ENCODE results near the gene PCSK4. TPM values are rescaled to one million over a fixed set of nuclear protein-coding genes. Genes with fewer than 3 reads are reported as not detected.
A peak's percentile ranks its signal among the peaks of the same experiment; 100 is the strongest.

The PCSK4 gene
- total and polyA plus RNA-seq, 2 of the 13 experiments (the other 11 are each of a cell fraction or from before 2014, with no cell fraction given) = 2.0 to 2.7 TPM

DNA sequence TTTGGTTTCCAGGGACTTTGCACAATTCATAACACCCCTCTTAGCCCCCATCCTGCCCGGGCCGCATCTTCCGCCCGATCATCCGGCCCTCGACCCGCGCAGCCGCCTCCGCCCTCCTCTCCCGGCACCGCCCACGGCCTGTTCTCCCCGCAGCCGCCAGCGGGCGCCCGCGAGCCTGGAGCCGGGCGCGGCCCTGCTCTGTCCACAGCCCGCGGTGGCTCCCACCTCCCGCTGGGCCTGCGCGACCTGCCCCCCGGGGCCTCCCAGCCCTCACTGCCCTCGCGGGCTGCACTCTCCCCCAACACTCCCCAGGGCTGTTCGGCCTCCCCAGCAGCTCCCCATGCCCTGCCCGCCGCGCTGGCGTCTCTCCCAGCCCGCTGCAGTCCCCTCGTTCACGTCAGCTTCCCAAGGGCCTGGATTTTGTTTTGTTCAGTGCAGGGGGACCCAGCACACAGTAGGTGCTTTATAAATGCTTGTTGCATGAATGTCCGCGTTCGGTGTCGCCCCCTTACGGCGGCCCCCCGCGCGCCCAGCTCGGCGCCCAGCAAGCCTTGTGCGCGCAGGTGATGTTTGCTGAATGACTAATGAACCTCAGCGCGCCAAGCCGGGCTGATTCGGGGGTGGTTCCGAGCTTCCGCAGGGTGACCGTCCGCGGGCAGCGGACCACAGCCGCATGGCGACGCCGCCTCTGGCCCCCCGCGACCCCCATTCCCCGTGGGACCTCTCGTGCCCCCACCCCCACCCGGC lies 44.8 kb downstream of the PCSK4 start (continued):
- TF ChIP-seq POGK (CRISPR knock-in tag; conservative IDR thresholded peaks at IDR 0.05) (0 out of 2 replicates have a peak, but pooled peaks have one; percentile 46), ZNF292 (CRISPR knock-in tag; IDR thresholded peaks at IDR 0.05; ENCODE audit: borderline replicate concordance, low read depth) (no peak), IRF1 (CRISPR knock-in tag; IDR thresholded peaks at IDR 0.05; ENCODE audit: low read depth) (no peak), MXD4 (CRISPR knock-in tag; IDR thresholded peaks at IDR 0.05) (no peak), ZNF367 (CRISPR knock-in tag; IDR thresholded peaks at IDR 0.05; ENCODE audit: borderline replicate concordance) (no peak), ZNF776 (CRISPR knock-in tag; IDR thresholded peaks at IDR 0.05) (no peak), SIX4 (CRISPR knock-in tag; IDR thresholded peaks at IDR 0.05) (no peak), ZNF558 (CRISPR knock-in tag; IDR thresholded peaks at IDR 0.05; ENCODE audit: borderline replicate concordance) (no peak), SNAPC2 (CRISPR knock-in tag; IDR thresholded peaks at IDR 0.05) (no peak), ZIK1 (CRISPR knock-in tag; IDR thresholded peaks at IDR 0.05; ENCODE audit: borderline replicate concordance, low read depth) (0 out of 2 replicates have a peak, but pooled peaks have one; percentile 35), KDM3A (CRISPR knock-in tag; IDR thresholded peaks at IDR 0.05; ENCODE audit: low read depth) (no peak), TEAD2 (CRISPR knock-in tag; IDR thresholded peaks at IDR 0.05) (no peak), SRSF9 (IDR thresholded peaks at IDR 0.05; ENCODE audit: borderline replicate concordance, insufficient read depth, low read depth, low read length, poor library complexity, severe bottlenecking) (no peak), TRAFD1 (CRISPR knock-in tag; IDR thresholded peaks at IDR 0.05; ENCODE audit: borderline replicate concordance) (no peak), XRCC5 (optimal IDR thresholded peaks at IDR 0.05; ENCODE audit: low read length) (peak; percentile 81), ZNF577 (CRISPR knock-in tag; IDR thresholded peaks at IDR 0.05; ENCODE audit: borderline replicate concordance, low read depth) (no peak), GATA4 (IDR thresholded peaks at IDR 0.05; ENCODE audit: borderline replicate concordance, low read depth) (no peak), ZSCAN22 (CRISPR knock-in tag; IDR thresholded peaks at IDR 0.05) (no peak), ZNF3 (CRISPR knock-in tag; IDR thresholded peaks at IDR 0.05) (peak; percentile 99)
- TF ChIP-seq, protein P1, sequence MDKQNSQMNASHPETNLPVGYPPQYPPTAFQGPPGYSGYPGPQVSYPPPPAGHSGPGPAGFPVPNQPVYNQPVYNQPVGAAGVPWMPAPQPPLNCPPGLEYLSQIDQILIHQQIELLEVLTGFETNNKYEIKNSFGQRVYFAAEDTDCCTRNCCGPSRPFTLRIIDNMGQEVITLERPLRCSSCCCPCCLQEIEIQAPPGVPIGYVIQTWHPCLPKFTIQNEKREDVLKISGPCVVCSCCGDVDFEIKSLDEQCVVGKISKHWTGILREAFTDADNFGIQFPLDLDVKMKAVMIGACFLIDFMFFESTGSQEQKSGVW (CRISPR knock-in tag; IDR thresholded peaks at IDR 0.05; ENCODE audit: borderline replicate concordance) = no peak
- TF ChIP-seq, protein P2, sequence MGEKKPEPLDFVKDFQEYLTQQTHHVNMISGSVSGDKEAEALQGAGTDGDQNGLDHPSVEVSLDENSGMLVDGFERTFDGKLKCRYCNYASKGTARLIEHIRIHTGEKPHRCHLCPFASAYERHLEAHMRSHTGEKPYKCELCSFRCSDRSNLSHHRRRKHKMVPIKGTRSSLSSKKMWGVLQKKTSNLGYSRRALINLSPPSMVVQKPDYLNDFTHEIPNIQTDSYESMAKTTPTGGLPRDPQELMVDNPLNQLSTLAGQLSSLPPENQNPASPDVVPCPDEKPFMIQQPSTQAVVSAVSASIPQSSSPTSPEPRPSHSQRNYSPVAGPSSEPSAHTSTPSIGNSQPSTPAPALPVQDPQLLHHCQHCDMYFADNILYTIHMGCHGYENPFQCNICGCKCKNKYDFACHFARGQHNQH (CRISPR knock-in tag; IDR thresholded peaks at IDR 0.05) = peak; percentile 20; the same call in 1 of the 2 replicates

Measured in HepG2 (cell line).